MCF 10A (cell line): ENCODE results near the gene RPL12. TPM values are rescaled to one million over a fixed set of nuclear protein-coding genes. Genes with fewer than 3 reads are reported as not detected.

Experiments
- BruUV-seq: library from RNA; stranded (reverse); fragments of 400-500 nt; replicated peaks from 2 replicates; lab custom pipeline; 2021; lab: Mats Ljungman, UMichigan
- CTCF ChIA-PET: fragments of 300-600 bp; sonication (Branson Sonifier 250); formaldehyde crosslinking; extraction: SDS; loops from one replicate; lab custom pipeline; 2021; ENCODE audit warnings: antibody characterized with exemption, inconsistent platforms; lab: Yijun Ruan, JAX
- POLR2A ChIA-PET: fragments of 300-600, 350-650 bp; sonication (Branson Sonifier 250); formaldehyde crosslinking; extraction: SDS; loops from one replicate; lab custom pipeline; 2020; ENCODE audit warnings: antibody characterized with exemption, inconsistent platforms; lab: Yijun Ruan, JAX
- DNase-seq: peaks from one replicate; pipeline ENCODE4 v3.0.0-alpha.2; 2018; ENCODE audit not compliant: unreplicated experiment
- H3K27ac Mint-ChIP-seq: one replicate; pipeline ENCODE4 v1.8.0; 2022; ENCODE audit warnings: mild to moderate bottlenecking, low read depth, mixed read lengths; ENCODE audit not compliant: unreplicated experiment
- H3K27me3 Mint-ChIP-seq: one replicate; pipeline ENCODE4 v1.8.0; 2022; ENCODE audit warnings: mixed read lengths; ENCODE audit not compliant: insufficient read depth, unreplicated experiment
- H3K36me3 Mint-ChIP-seq: one replicate; pipeline ENCODE4 v1.8.0; 2022; ENCODE audit warnings: mild to moderate bottlenecking, moderate library complexity, mixed read lengths; ENCODE audit not compliant: insufficient read depth, unreplicated experiment
- H3K4me1 Mint-ChIP-seq: one replicate; pipeline ENCODE4 v1.8.0; 2022; ENCODE audit warnings: mixed read lengths; ENCODE audit not compliant: insufficient read depth, unreplicated experiment
- H3K4me3 Mint-ChIP-seq: one replicate; pipeline ENCODE4 v1.8.0; 2022; ENCODE audit warnings: mild to moderate bottlenecking, moderate library complexity, mixed read lengths; ENCODE audit not compliant: unreplicated experiment
- H3K9me3 Mint-ChIP-seq: one replicate; pipeline ENCODE4 v1.8.0; 2022; ENCODE audit warnings: mixed read lengths; ENCODE audit not compliant: unreplicated experiment
- CTCF ChIP-seq: fragments of 200-600 bp; IDR thresholded peaks from one replicate; pipeline ENCODE4 v1.8.0; 2022; ENCODE audit warnings: antibody characterized with exemption, mild to moderate bottlenecking; ENCODE audit not compliant: unreplicated experiment
- intact Hi-C: fragments of 100-400 bp; cut with micrococcal nuclease; formaldehyde crosslinking; loops from 2 replicates; pipeline ENCODE4 v1.14.1; 2022
- total RNA-seq: library from RNA; stranded (reverse); gene quantifications from 2 replicates; pipeline ENCODE4 v1.2.3, GENCODE V29; 2022

Gene RPL12
- total RNA-seq, 1 experiment from 2014 or later, result 3,086 TPM

GRCh38 chr9:127455324-127455992 is 4.3 kb upstream of the RPL12 start:
- Mint-ChIP-seq H3K4me1 (peaks cover 5% of the 10 kb centered on the region), H3K36me3 (peaks cover 66% of the 10 kb centered on the region), H3K27ac (no peak overlapping the region), H3K27me3 (no peaks in the 10 kb centered on the region), H3K4me3 (no peak overlapping the region), H3K9me3 (no peaks in the 10 kb centered on the region)
- intact Hi-C loops, result no loop called here
- CTCF ChIA-PET, result interaction anchor here (0.6 to 2.0 kb wide), 11 partner anchors 10 to 513 kb away, joined by 3 to 6 read pairs (median 3); no protein-coding TSS in a partner anchor
- TF ChIP-seq CTCF, result peak; percentile 26
- no TSS peak for BruUV-seq
- POLR2A ChIA-PET, result interaction anchor here (0.6 to 1.0 kb wide), 3 partner anchors 171 to 464 kb away, joined by 3 to 5 read pairs (median 4); no protein-coding TSS in a partner anchor
- peak; percentile 32 for DNase-seq

- peak overlapping the region; percentile 93 for H3K4me3 Mint-ChIP-seq
- ChIA-PET CTCF (interaction anchor here (0.6 kb wide), 1 partner anchor 93 kb away, joined by 4 read pairs; no protein-coding TSS in a partner anchor), POLR2A (interaction anchor here (1.0 to 3.6 kb wide), 4 partner anchors 9 to 208 kb away, joined by 4 to 91 read pairs (median 8); partner anchors contain the start of gene ZNF79)
- H3K4me1 Mint-ChIP-seq, result peaks cover 32% of the 10 kb centered on the region
- intact Hi-C loops, result no loop called here
- no peaks in the 10 kb centered on the region for H3K27me3 Mint-ChIP-seq
- peak; percentile 72 for DNase-seq
- no peaks in the 10 kb centered on the region for H3K9me3 Mint-ChIP-seq
- no peak for TF ChIP-seq CTCF
- BruUV-seq, result no TSS peak
- H3K36me3 Mint-ChIP-seq, result peaks cover 80% of the 10 kb centered on the region
- H3K27ac Mint-ChIP-seq, result no peak overlapping the region
These were observed 1.5 kb upstream of the RPL12 start for GRCh38 chr9:127452691-127453090.

- H3K27me3 Mint-ChIP-seq, result no peaks in the 10 kb centered on the region
- peak overlapping the region; percentile 97 for H3K27ac Mint-ChIP-seq
- TSS peak; percentile 32 for BruUV-seq
- ChIA-PET CTCF (interaction anchor here (1.1 kb wide), 1 partner anchor 237 kb away, joined by 3 read pairs; no protein-coding TSS in a partner anchor), POLR2A (interaction anchor here (0.6 to 3.6 kb wide), 34 partner anchors 8 to 469 kb away, joined by 3 to 91 read pairs (median 5); partner anchors contain the start of genes CDK9, SLC2A8 and ZNF79)
- H3K4me3 Mint-ChIP-seq, result peak overlapping the region; percentile 93
- DNase-seq, result peak; percentile 55
- no peaks in the 10 kb centered on the region for H3K9me3 Mint-ChIP-seq
- intact Hi-C loops, result loop anchor here (1.0 kb wide), 2 partner anchors 28 to 134 kb away; partner anchors contain the start of gene ZNF79
- H3K4me1 Mint-ChIP-seq, result peaks cover 32% of the 10 kb centered on the region
- H3K36me3 Mint-ChIP-seq, result peaks cover 80% of the 10 kb centered on the region
- TF ChIP-seq CTCF, result no peak
These were observed 851 bp upstream of the RPL12 start for GRCh38 chr9:127451858-127452656.

- no peaks in the 10 kb centered on the region for H3K9me3 Mint-ChIP-seq
- peaks cover 37% of the 10 kb centered on the region for H3K4me1 Mint-ChIP-seq
- peaks cover 80% of the 10 kb centered on the region for H3K36me3 Mint-ChIP-seq
- peak overlapping the region; percentile 97 for H3K27ac Mint-ChIP-seq
- H3K27me3 Mint-ChIP-seq, result no peaks in the 10 kb centered on the region
- DNase-seq, result no peak
- ChIA-PET POLR2A (interaction anchor here (0.6 to 3.6 kb wide), 35 partner anchors 9 to 469 kb away, joined by 3 to 91 read pairs (median 5); partner anchors contain the start of genes CDK9, SLC2A8 and ZNF79), CTCF (interaction anchor here (0.6 to 1.1 kb wide), 2 partner anchors 64 to 236 kb away, joined by 3 to 4 read pairs; no protein-coding TSS in a partner anchor)
- TF ChIP-seq CTCF, result no peak
- H3K4me3 Mint-ChIP-seq, result peak overlapping the region; percentile 93
- no TSS peak for BruUV-seq
- intact Hi-C loops, result loop anchor here (1.0 kb wide), 2 partner anchors 27 to 135 kb away; partner anchors contain the start of gene ZNF79
These were observed 327 bp upstream of the RPL12 start for GRCh38 chr9:127451608-127451857.
